Ovary (tissue), 3 donors: ENCODE data around the gene TNFSF13.

Experiments used
- CTCF ChIP-seq, 3 donors: fragments of 450-650 bp in 2 of 3; fragments of 200-600 bp in 1 of 3; IDR thresholded peaks; one replicate each; pipeline versions ENCODE4 v1.5.1 to v1.8.0; 2016 to 2022; ENCODE audit warnings: antibody characterized with exemption in 3 of 3, mild to moderate bottlenecking in 1 of 3
- POLR2A ChIP-seq: fragments of 450-650 bp; IDR thresholded peaks from one replicate; pipeline ENCODE4 v1.6.1; 2017; ENCODE audit warnings: antibody characterized with exemption, mild to moderate bottlenecking, moderate library complexity
- donor health status: DM: no; HTN: no; CAD: no.

- TF ChIP-seq POLR2A (no peak), CTCF (IDR thresholded peaks at IDR 0.05) (no peak)
Observed at GRCh38 chr17:7575481-7575883, 16.9 kb downstream of the TNFSF13 start.
